Dendritic cell treated with granulocyte-macrophage colony-stimulating factor and Interleukin-4, amounts not matched to agents 40 ng/mL and 50 ng/mL, for 4 days (primary cell): ENCODE measurements around the gene FAM20C.

Experiments
- H3K27ac Mint-ChIP-seq: one replicate; pipeline ENCODE4 v1.8.0; 2022; ENCODE audit warnings: mild to moderate bottlenecking, mixed read lengths
- H3K27me3 Mint-ChIP-seq: one replicate; pipeline ENCODE4 v1.8.0; 2022; ENCODE audit warnings: mild to moderate bottlenecking, mixed read lengths
- H3K36me3 Mint-ChIP-seq: one replicate; pipeline ENCODE4 v1.8.0; 2022; ENCODE audit warnings: low read depth, mixed read lengths
- H3K4me1 Mint-ChIP-seq: one replicate; pipeline ENCODE4 v1.8.0; 2022; ENCODE audit warnings: low read depth, mixed read lengths
- H3K4me3 Mint-ChIP-seq: one replicate; pipeline ENCODE4 v1.8.0; 2022; ENCODE audit warnings: mild to moderate bottlenecking, moderate library complexity, mixed read lengths
- H3K9me3 Mint-ChIP-seq: one replicate; pipeline ENCODE4 v1.8.0; 2022; ENCODE audit warnings: mixed read lengths
- intact Hi-C: fragments of 100-400 bp; cut with micrococcal nuclease; formaldehyde crosslinking; loops from one replicate; pipeline ENCODE4 v1.15.0; 2022

FAM20C gene

DNA sequence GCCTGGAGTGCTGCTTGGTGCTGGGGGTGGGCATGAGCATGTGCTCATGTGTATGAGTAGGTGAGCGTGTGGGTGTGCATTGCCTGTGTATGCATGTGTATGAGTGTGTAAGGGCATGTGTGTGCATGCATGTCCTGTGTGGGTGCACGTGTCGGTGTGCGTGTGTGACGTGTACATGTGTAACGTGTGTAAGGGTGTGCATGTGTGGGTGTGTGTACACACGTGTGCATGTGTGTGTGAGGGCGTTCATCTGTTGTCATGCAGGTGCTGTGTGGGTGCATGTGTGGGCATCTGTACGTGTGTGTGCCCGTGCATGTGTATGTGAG lies 30.3 kb downstream of the FAM20C start:
- H3K36me3 Mint-ChIP-seq: peaks cover 71% of the 10 kb centered on the region
- no peak overlapping the region for H3K27ac Mint-ChIP-seq
- intact Hi-C loops: no loop called here
- H3K4me3 Mint-ChIP-seq: no peak overlapping the region
- H3K27me3 Mint-ChIP-seq: no peaks in the 10 kb centered on the region
- H3K4me1 Mint-ChIP-seq: no peaks in the 10 kb centered on the region
- H3K9me3 Mint-ChIP-seq: no peaks in the 10 kb centered on the region

DNA sequence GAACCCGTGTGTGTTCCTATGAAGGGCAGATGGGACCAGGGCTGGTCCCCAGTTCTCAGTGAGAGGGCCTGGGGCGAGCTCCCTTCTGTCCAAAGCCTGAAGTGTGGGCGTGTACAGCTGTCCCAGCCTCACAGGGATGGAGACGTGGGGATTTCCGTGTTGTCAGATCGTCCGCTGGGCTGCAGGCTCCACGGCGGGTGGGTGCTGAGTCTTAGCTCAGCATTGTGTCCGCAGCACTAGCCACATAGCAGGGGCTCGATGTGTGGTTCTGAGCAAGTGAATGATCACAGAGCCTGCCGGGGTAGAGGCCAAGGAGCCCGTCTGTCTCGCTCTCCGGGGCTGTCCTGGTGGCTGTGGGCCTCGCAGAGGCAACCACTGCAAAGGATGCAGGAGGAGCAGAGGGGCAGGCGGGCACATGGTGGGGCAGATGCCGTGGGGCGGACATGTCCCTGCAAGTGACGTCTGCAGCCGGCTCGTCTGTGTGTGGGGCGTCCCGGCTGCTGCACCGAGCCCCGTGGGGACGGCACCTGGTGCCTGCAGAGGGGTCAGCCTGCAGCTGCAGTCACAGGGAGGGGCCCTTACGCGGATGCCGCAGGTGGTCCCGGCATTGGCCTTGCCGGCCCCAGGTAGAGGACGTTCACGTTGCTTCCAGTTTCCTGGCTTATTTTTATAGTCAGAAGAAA lies 30.9 kb downstream of the FAM20C start:
- H3K27me3 Mint-ChIP-seq: no peaks in the 10 kb centered on the region
- no peaks in the 10 kb centered on the region for H3K9me3 Mint-ChIP-seq
- H3K4me3 Mint-ChIP-seq: no peak overlapping the region
- intact Hi-C loops: no loop called here
- H3K36me3 Mint-ChIP-seq: peaks cover 71% of the 10 kb centered on the region
- H3K27ac Mint-ChIP-seq: no peak overlapping the region
- no peaks in the 10 kb centered on the region for H3K4me1 Mint-ChIP-seq

DNA sequence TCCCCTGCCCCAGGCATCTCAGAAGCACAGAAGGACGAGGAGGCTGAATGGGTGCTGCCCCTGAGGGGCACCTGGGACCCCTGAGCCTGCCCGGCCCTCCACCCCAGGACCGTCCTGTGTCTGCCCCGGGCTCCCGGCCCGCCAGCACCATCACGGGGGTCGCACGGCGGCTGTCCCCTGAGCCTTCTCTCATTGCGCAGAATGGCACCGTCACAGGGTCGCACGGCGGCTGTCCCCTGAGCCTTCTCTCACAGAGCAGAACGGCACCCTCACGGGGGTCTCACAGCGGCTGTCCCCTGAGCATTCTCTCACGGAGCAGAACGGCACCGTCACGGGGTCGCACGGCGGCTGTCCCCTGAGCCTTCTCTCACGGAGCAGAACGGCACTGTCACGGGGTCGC lies 31.5 kb downstream of the FAM20C start:
- Mint-ChIP-seq H3K27ac (no peak overlapping the region), H3K4me3 (no peak overlapping the region), H3K36me3 (peaks cover 71% of the 10 kb centered on the region), H3K9me3 (no peaks in the 10 kb centered on the region), H3K27me3 (no peaks in the 10 kb centered on the region), H3K4me1 (no peaks in the 10 kb centered on the region)
- intact Hi-C loops: no loop called here

DNA sequence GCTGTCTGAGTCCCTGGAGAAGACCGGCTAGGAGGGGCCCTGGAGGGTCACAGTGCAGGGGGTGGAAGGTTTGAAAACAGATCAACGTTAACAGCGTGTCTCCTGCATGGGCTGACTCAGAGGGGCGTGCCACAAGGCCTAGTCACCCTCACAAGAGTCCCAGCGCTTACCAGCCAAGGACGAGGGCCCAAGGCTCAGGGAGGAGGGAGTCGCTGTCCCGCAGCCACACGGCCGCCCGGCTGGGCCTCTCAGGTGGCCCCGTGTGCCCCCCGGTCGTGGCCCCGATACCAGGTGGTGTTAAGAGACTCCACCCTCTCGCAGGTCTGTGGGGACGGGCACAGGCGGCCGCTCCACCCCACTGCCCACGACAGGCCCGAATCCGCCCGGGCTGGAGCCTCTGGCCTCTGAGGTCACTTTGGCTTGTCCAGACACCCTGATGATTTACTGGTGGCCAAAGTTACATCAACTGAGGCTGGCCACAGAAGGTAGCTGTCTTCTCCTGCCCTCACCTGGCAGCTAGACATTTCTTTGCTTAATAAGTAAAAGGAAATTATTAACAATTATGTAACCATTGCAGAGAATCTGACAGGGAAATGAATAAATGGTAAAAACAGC lies 34.0 kb downstream of the FAM20C start:
- intact Hi-C loops: no loop called here
- H3K27me3 Mint-ChIP-seq: no peaks in the 10 kb centered on the region
- H3K4me3 Mint-ChIP-seq: no peak overlapping the region
- no peak overlapping the region for H3K27ac Mint-ChIP-seq
- peaks cover 73% of the 10 kb centered on the region for H3K36me3 Mint-ChIP-seq
- H3K4me1 Mint-ChIP-seq: peaks cover 5% of the 10 kb centered on the region
- no peaks in the 10 kb centered on the region for H3K9me3 Mint-ChIP-seq

DNA sequence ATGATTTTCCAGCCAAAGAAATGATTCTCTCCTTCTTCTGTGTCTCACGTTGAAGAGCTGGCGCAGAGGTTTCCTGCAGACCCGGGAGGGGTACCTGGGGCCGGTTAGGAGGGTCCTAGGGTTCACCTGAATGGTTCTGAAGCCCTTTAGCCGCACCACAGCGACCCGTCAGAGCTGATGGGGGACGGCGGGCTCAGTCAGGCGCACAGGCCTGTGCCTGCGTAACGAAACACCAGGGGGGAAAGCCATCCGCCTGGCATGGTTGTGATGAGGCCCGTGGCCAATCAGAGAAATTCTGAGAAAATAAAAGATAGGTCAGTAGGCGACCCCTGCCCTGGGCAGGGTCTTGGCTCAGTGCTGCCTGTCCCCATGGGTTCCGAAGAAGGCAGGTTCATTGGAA lies 35.6 kb downstream of the FAM20C start:
- no peak overlapping the region for H3K4me3 Mint-ChIP-seq
- intact Hi-C loops: no loop called here
- no peaks in the 10 kb centered on the region for H3K27me3 Mint-ChIP-seq
- H3K27ac Mint-ChIP-seq: no peak overlapping the region
- no peaks in the 10 kb centered on the region for H3K9me3 Mint-ChIP-seq
- peaks cover 5% of the 10 kb centered on the region for H3K4me1 Mint-ChIP-seq
- H3K36me3 Mint-ChIP-seq: peaks cover 77% of the 10 kb centered on the region

- peaks cover 5% of the 10 kb centered on the region for H3K4me1 Mint-ChIP-seq
- intact Hi-C loops: no loop called here
- no peaks in the 10 kb centered on the region for H3K9me3 Mint-ChIP-seq
- no peaks in the 10 kb centered on the region for H3K27me3 Mint-ChIP-seq
- no peak overlapping the region for H3K4me3 Mint-ChIP-seq
- no peak overlapping the region for H3K27ac Mint-ChIP-seq
- peaks cover 77% of the 10 kb centered on the region for H3K36me3 Mint-ChIP-seq
Measured at GRCh38 chr7:228610-229009, 36.2 kb downstream of the FAM20C start.

- Mint-ChIP-seq H3K9me3 (no peaks in the 10 kb centered on the region), H3K27me3 (no peaks in the 10 kb centered on the region), H3K4me1 (peaks cover 5% of the 10 kb centered on the region), H3K4me3 (no peak overlapping the region), H3K36me3 (peaks cover 79% of the 10 kb centered on the region), H3K27ac (no peak overlapping the region)
- intact Hi-C loops: no loop called here
Measured at GRCh38 chr7:229184-229964, 37.0 kb downstream of the FAM20C start.

DNA sequence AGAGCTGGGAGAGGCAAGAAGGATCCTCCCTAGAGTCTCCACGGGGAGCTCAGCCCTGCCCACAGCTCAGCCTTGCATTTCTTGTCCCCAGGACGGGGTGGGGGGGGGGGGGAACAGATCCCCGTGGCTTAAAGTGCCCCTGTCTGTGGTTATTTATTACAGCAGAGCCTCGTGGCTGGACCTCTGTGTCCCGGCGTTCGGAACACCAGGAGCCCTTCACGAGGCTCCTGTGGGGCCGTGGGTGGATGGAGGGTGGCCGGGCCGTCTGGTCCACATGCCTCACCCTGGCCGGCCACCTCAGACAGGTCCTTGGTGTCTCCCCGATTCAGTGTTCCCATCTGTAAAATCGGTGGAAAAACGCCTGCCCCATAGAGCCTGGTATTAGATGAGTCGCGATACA lies 37.9 kb downstream of the FAM20C start:
- H3K4me3 Mint-ChIP-seq: no peak overlapping the region
- H3K4me1 Mint-ChIP-seq: peaks cover 5% of the 10 kb centered on the region
- no peaks in the 10 kb centered on the region for H3K9me3 Mint-ChIP-seq
- H3K36me3 Mint-ChIP-seq: peaks cover 82% of the 10 kb centered on the region
- H3K27me3 Mint-ChIP-seq: no peaks in the 10 kb centered on the region
- H3K27ac Mint-ChIP-seq: no peak overlapping the region
- intact Hi-C loops: no loop called here

DNA sequence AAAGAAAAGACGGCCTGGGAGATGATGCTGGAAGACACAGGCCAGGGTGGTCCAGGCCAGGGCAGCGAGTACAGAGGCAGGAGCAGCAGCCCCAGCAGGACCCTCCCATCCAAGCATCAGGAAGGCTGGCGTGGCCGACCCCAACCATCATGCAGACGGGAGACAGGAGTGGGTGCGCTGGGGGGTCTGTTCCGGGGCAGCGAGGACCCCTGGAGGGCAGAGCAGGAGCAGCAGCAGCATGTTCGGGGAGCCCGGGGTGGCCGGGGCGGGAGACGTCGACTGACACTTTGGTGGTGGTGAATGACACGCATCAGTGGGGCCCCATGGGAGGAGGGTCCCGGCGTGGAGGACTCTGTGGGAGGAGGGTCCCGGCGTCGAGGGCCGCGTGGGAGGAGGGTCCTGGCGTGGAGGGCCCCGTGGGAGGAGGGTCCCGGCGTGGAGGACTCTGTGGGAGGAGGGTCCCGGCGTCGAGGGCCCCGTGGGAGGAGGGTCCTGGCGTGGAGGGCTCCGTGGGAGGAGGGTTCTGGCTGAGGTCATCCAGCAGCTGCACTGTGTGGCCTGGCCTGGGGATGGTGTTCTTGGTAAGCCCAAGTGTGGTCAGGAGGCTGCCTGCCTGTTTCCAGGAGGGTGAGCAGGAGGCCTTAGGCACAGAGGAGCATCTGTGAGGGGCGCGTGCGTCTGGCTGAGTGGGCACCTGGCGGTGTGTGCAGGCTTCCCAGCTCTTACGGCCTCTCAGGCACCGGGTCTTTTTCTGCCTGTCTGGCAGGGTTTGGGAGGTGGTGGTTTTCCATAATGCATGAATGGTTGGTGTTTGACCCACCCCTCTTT lies 38.9 kb downstream of the FAM20C start:
- Mint-ChIP-seq H3K27ac (no peak overlapping the region), H3K4me3 (no peak overlapping the region), H3K36me3 (peaks cover 77% of the 10 kb centered on the region), H3K9me3 (no peaks in the 10 kb centered on the region), H3K4me1 (peaks cover 5% of the 10 kb centered on the region), H3K27me3 (no peaks in the 10 kb centered on the region)
- intact Hi-C loops: no loop called here

- Mint-ChIP-seq H3K27ac (no peak overlapping the region), H3K4me3 (no peak overlapping the region), H3K27me3 (no peaks in the 10 kb centered on the region), H3K36me3 (peaks cover 71% of the 10 kb centered on the region), H3K9me3 (no peaks in the 10 kb centered on the region), H3K4me1 (peaks cover 5% of the 10 kb centered on the region)
- intact Hi-C loops: no loop called here
Measured at GRCh38 chr7:231858-232246, 39.5 kb downstream of the FAM20C start.

- peaks cover 5% of the 10 kb centered on the region for H3K4me1 Mint-ChIP-seq
- intact Hi-C loops: no loop called here
- no peak overlapping the region for H3K4me3 Mint-ChIP-seq
- H3K27ac Mint-ChIP-seq: no peak overlapping the region
- H3K36me3 Mint-ChIP-seq: peaks cover 67% of the 10 kb centered on the region
- no peaks in the 10 kb centered on the region for H3K9me3 Mint-ChIP-seq
- no peaks in the 10 kb centered on the region for H3K27me3 Mint-ChIP-seq
Measured at GRCh38 chr7:232410-233248, 40.3 kb downstream of the FAM20C start.

DNA sequence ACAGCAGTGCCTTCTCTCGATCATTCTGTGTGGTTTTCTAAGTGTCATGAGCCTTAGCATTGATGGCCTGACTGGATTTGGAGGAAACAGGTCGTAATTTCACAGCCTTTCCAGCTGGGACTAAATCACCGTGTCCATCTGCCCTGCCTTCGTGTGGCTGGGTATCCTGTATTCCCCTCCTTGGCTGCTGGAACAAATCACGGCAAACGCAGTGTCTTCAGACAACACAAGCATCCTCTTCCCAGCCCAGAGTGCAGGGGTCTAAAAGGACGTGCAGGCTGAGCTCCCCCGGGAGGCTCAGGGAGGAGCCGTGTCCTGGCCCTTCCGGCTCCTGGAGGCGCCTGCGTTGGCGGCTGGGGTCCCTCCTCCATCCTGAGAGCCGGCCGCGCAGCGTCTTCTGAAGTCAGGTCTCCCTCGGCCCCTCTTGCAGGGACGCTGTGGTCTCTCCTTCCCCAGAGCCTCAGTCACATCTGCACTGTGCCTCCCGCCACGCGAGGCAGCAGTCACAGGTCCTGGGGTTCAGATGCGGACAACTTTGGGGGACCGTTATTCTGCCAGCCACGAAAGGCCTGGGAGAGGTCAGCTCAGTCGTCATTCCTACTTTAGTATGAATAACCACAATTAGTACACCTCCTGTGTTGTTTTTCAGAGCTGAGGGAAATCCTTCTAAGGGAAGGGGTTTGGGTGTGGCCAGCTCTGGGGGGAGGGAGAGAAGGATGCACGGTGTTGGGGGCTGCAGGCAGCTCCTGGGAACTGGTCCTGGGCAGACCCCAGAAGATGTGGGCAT lies 41.1 kb downstream of the FAM20C start:
- intact Hi-C loops: no loop called here
- Mint-ChIP-seq H3K9me3 (no peaks in the 10 kb centered on the region), H3K4me1 (peaks cover 5% of the 10 kb centered on the region), H3K27ac (no peak overlapping the region), H3K4me3 (no peak overlapping the region), H3K27me3 (no peaks in the 10 kb centered on the region), H3K36me3 (peaks cover 58% of the 10 kb centered on the region)
